Breast epithelium (tissue), 3 donors: ENCODE data around the gene NRG3.

Experiments used
- CTCF ChIP-seq, 3 donors: fragments of 450-650 bp; IDR thresholded peaks; one replicate each; pipeline ENCODE4 v1.5.1; 2016 to 2017; ENCODE audit warnings: antibody characterized with exemption in 3 of 3, mild to moderate bottlenecking in 3 of 3, moderate library complexity in 3 of 3
- POLR2A ChIP-seq: fragments of 450-650 bp; IDR thresholded peaks from one replicate; pipeline ENCODE4 v1.6.1; 2016; ENCODE audit warnings: antibody characterized with exemption, mild to moderate bottlenecking, moderate library complexity

GRCh38 chr10:82982110-82982608 is 1107.2 kb downstream of the NRG3 start:
- TF ChIP-seq CTCF (IDR thresholded peaks at IDR 0.05): no peak
- no peak for TF ChIP-seq POLR2A
